IPS DF 6.9 (cell line): ENCODE results near the gene IGFBP2.
A peak's percentile ranks its signal among the peaks of the same experiment; 100 is the strongest.

ENCODE experiments used
- DNase-seq: peaks from one replicate; pipeline ENCODE4 v3.0.0-alpha.2; 2013; ENCODE audit warnings: low read depth, low spot score
- H3K27ac ChIP-seq: one replicate; pipeline ENCODE4 v1.5.1; 2013; ENCODE audit warnings: low read length, control low read depth
- H3K27me3 ChIP-seq: 2 replicates; pipeline ENCODE4 v1.6.1; 2013; ENCODE audit warnings: mild to moderate bottlenecking, low read length; ENCODE audit not compliant: control insufficient read depth, insufficient read depth
- H3K36me3 ChIP-seq: 2 replicates; pipeline ENCODE4 v1.6.1; 2013; ENCODE audit warnings: low read length; ENCODE audit not compliant: control insufficient read depth, insufficient read depth
- H3K4me1 ChIP-seq: 2 replicates; pipeline ENCODE4 v1.6.1; 2013; ENCODE audit warnings: low read length; ENCODE audit not compliant: control insufficient read depth, insufficient read depth
- H3K4me3 ChIP-seq: 2 replicates; pipeline ENCODE4 v1.5.1; 2013; ENCODE audit warnings: mild to moderate bottlenecking, low read length
- H3K9me3 ChIP-seq: 2 replicates; pipeline ENCODE4 v1.6.1; 2013; ENCODE audit warnings: low read length, inconsistent platforms; ENCODE audit not compliant: control insufficient read depth, insufficient read depth
- WGBS: extraction: QIAGEN DNeasy Blood & Tissue Kit; methylation state at CpG from one replicate; pipeline ENCODE4 v1.1.7; 2013; ENCODE audit warnings: mixed read lengths, missing lambda C conversion rate; ENCODE audit not compliant: insufficient read length, insufficient coverage; 5-methylcytosine and 5-hydroxymethylcytosine counted together

IGFBP2 gene

DNA sequence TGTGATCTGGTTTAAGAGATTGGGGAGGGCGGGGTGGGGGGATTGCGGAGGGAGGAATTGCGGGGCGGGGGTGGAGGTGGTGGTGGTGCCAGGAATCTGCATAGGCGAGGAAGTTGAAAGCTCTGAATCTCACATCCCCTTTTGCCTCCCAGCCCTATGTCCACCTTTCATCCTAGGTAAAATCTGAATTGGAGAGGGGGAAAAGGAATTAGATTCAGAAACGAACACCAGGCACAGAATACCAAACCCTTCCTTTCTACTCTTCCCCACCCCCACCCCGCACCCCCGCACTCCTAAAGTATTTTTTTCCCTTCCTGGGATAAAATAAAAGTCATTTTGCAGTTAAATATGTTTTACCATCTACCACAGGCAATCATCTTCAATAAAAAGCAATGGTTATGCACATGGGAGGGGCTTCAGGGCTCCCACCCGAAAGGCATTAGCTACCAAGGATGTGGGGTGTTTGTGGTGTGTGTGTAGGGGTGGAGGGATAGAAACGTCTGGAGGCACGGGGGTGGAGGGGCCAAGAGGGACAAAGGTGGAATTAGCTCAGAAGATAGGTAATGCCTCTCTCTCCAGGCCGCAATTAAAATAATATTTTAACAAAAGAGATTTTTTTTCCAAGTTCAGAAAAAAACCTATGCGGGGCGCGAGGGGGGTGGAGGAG lies 60.3 kb downstream of the IGFBP2 start:
- Histone ChIP-seq H3K27ac (no peak overlapping the region), H3K9me3 (no peaks in the 10 kb centered on the region), H3K36me3 (no peaks in the 10 kb centered on the region), H3K27me3 (peaks cover 6% of the 10 kb centered on the region), H3K4me3 (peak overlapping the region; percentile 23; the same call in 1 of the 2 replicates), H3K4me1 (peaks cover 3% of the 10 kb centered on the region; the same call in 1 of the 2 replicates)
- no CpG with 5 or more reads among the region's 15 CpGs for WGBS
- DNase-seq, result no peak

- Histone ChIP-seq H3K9me3 (no peaks in the 10 kb centered on the region), H3K4me1 (peaks cover 3% of the 10 kb centered on the region; the same call in 1 of the 2 replicates), H3K27me3 (peaks cover 6% of the 10 kb centered on the region), H3K36me3 (no peaks in the 10 kb centered on the region), H3K27ac (no peak overlapping the region), H3K4me3 (peak overlapping the region; percentile 23; the same call in 1 of the 2 replicates)
- DNase-seq, result no peak
- no CpG with 5 or more reads among the region's 59 CpGs for WGBS
Measured at GRCh38 chr2:216694082-216694825, 61.0 kb downstream of the IGFBP2 start.

GRCh38 chr2:216694826-216695217 lies 61.6 kb downstream of the IGFBP2 start:
- Histone ChIP-seq H3K27ac (no peak overlapping the region), H3K4me1 (peaks cover 3% of the 10 kb centered on the region; the same call in 1 of the 2 replicates), H3K36me3 (no peaks in the 10 kb centered on the region), H3K27me3 (peaks cover 4% of the 10 kb centered on the region), H3K4me3 (peak overlapping the region; percentile 14; the same call in 1 of the 2 replicates), H3K9me3 (no peaks in the 10 kb centered on the region)
- WGBS, result no CpG with 5 or more reads among the region's 10 CpGs
- DNase-seq, result no peak

GRCh38 chr2:216695401-216695821 lies 62.2 kb downstream of the IGFBP2 start, which contains the start of gene IGFBP5:
TSS of gene IGFBP5 (minus strand) at chr2:216695549. CDS start at chr2:216694775, 774 bp downstream.
- Histone ChIP-seq H3K27ac (no peak within 1 kb of the TSS), H3K4me3 (peak within 1 kb of the TSS; percentile 23; the same call in 1 of the 2 replicates), H3K4me1 (peaks cover 2% of the 10 kb centered on the region; the same call in 1 of the 2 replicates), H3K27me3 (peaks cover 4% of the 10 kb centered on the region), H3K36me3 (no peaks in the 10 kb centered on the region), H3K9me3 (no peaks in the 10 kb centered on the region)
- no peak for DNase-seq
- WGBS, result no CpG with 5 or more reads among the region's 16 CpGs

DNA sequence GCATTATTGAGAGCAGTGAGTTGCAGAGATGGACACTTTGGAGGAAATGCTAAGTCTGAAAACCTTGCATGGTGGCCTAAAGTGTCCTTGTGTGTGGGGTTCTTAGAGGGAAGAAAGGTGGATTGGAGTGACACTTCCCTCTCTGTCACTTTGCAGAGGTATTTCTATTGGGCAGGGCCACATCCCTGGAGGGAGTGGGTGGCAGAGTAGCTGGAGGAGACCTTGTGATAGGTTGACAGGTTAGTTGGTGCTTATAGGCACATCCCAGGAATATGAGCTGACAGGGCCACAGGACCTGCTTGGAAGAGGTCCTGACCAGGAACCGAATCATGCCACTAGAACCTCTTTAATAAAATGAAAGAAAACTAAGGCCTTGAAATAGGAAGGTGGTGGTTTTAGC lies 63.1 kb downstream of the IGFBP2 start:
- Histone ChIP-seq H3K27me3 (no peaks in the 10 kb centered on the region; the same call in 1 of the 2 replicates), H3K9me3 (no peaks in the 10 kb centered on the region), H3K4me1 (peaks cover 2% of the 10 kb centered on the region; the same call in 1 of the 2 replicates), H3K27ac (no peak overlapping the region), H3K4me3 (no peak overlapping the region), H3K36me3 (no peaks in the 10 kb centered on the region)
- no peak for DNase-seq
- no CpG with 5 or more reads among the region's 1 CpG for WGBS

- no CpG with 5 or more reads among the region's 7 CpGs for WGBS
- H3K4me1 ChIP-seq, result peaks cover 2% of the 10 kb centered on the region; the same call in 1 of the 2 replicates
Measured at GRCh38 chr2:216696751-216697560, 63.7 kb downstream of the IGFBP2 start.

DNA sequence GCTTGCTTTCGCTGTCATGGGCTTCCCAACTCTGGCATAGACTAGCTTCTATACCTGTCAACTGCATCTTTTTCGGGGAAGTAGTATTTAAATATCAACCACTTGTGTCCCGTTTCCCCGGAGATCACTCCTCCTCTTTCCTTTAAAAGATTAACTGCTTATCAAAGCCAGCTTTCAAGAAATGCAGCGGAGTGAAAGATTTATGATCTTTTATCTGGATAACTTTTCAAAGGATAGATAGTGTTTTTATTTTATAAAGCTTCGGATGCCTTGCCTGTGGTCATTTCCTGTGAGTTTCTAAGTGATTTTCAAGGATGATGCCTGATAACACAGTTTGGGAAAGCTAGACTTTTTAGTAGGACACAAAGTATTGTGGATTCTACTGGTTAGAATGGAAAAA lies 65.1 kb downstream of the IGFBP2 start:
- Histone ChIP-seq H3K9me3 (no peaks in the 10 kb centered on the region), H3K27ac (no peak overlapping the region), H3K27me3 (no peaks in the 10 kb centered on the region; the same call in 1 of the 2 replicates), H3K4me1 (peaks cover 2% of the 10 kb centered on the region; the same call in 1 of the 2 replicates), H3K4me3 (no peak overlapping the region), H3K36me3 (no peaks in the 10 kb centered on the region)
- no peak for DNase-seq
- WGBS, result no CpG with 5 or more reads among the region's 6 CpGs

More at GRCh38 chr2:216696751-216697560, 63.7 kb downstream of the IGFBP2 start:
- H3K27ac ChIP-seq, result no peak overlapping the region
- no peaks in the 10 kb centered on the region for H3K36me3 ChIP-seq
- DNase-seq, result no peak
- H3K4me3 ChIP-seq, result no peak overlapping the region
- H3K9me3 ChIP-seq, result no peaks in the 10 kb centered on the region
- no peaks in the 10 kb centered on the region; the same call in 1 of the 2 replicates for H3K27me3 ChIP-seq

- peaks cover 2% of the 10 kb centered on the region; the same call in 1 of the 2 replicates for H3K4me1 ChIP-seq
- no peak overlapping the region for H3K27ac ChIP-seq
- H3K27me3 ChIP-seq, result no peaks in the 10 kb centered on the region; the same call in 1 of the 2 replicates
- DNase-seq, result no peak
- no CpG with 5 or more reads among the region's 5 CpGs for WGBS
- no peak overlapping the region for H3K4me3 ChIP-seq
- H3K9me3 ChIP-seq, result no peaks in the 10 kb centered on the region
- no peaks in the 10 kb centered on the region for H3K36me3 ChIP-seq
Measured at GRCh38 chr2:216698895-216699294, 65.7 kb downstream of the IGFBP2 start.

DNA sequence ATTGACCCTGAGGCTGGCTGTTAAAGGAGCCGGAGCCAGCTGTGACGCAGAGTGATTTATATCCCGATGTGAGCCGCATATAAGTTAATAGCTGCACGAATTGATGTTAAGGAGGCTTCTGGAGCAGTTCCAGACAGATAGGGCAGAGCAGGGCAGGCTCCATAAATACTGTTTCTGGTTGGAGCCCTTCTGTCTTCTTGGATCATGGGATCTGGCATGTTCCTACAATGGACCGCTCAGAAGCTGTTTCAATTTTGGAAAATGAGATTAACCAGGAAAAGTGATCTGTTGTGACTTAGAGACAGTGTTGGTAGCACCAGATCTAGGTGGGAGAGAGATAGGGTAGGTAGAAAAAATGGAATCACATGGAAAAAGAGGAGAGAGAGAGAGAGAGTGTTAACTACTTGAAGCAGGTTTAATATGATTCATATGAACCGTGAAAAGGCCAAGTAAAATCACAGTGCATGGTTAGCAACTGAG lies 66.9 kb downstream of the IGFBP2 start:
- Histone ChIP-seq H3K4me3 (no peak overlapping the region), H3K36me3 (no peaks in the 10 kb centered on the region), H3K27ac (no peak overlapping the region), H3K27me3 (no peaks in the 10 kb centered on the region), H3K4me1 (peaks cover 2% of the 10 kb centered on the region; the same call in 1 of the 2 replicates), H3K9me3 (no peaks in the 10 kb centered on the region)
- DNase-seq, result no peak
- WGBS, result no CpG with 5 or more reads among the region's 7 CpGs
